Lower lobe of right lung (tissue), 2 donors: ENCODE measurements around the gene ASB15. TPM values are rescaled to one million over a fixed set of nuclear protein-coding genes. Genes with fewer than 3 reads are reported as not detected.

ENCODE experiments used
- ATAC-seq, 2 donors: fragments of 200-7000 bp; cut with Tn5 transposase; one replicate each; pipeline ENCODE4 v1.9.1; 2020 to 2022; ENCODE audit warnings: mild to moderate bottlenecking in 2 of 2, moderate library complexity in 2 of 2
- DNase-seq: peaks from one replicate; pipeline ENCODE4 v3.0.0-alpha.2; 2020
- H3K27ac ChIP-seq: fragments of 200-600 bp; one replicate; pipeline ENCODE4 v1.8.0; 2022
- H3K27me3 ChIP-seq: fragments of 200-600 bp; one replicate; pipeline ENCODE4 v1.8.0; 2022; ENCODE audit warnings: low read depth
- H3K36me3 ChIP-seq: fragments of 200-600 bp; one replicate; pipeline ENCODE4 v1.8.0; 2022; ENCODE audit warnings: mild to moderate bottlenecking
- H3K4me1 ChIP-seq: fragments of 200-600 bp; one replicate; pipeline ENCODE4 v1.8.0; 2022
- H3K4me3 ChIP-seq: fragments of 200-600 bp; one replicate; pipeline ENCODE4 v1.8.0; 2022; ENCODE audit warnings: mild to moderate bottlenecking
- H3K9me3 ChIP-seq: fragments of 200-600 bp; one replicate; pipeline ENCODE4 v1.8.0; 2022
- intact Hi-C: fragments of 100-400 bp; cut with DNase I; formaldehyde crosslinking; loops from one replicate; pipeline ENCODE4 v1.11.0; 2022
- total RNA-seq: library from RNA; stranded (reverse); fragmentation: NEBNext Ultra II Directional; extraction: Animal tissue kit (Norgen Biotek cat#: 25700); gene quantifications from one replicate; pipeline ENCODE4 v1.2.1, GENCODE V29; 2021
- TF ChIP-seq, protein P1 (sequence below): fragments of 200-600 bp; IDR thresholded peaks from one replicate; pipeline ENCODE4 v1.8.0; 2022; ENCODE audit warnings: antibody characterized with exemption, mild to moderate bottlenecking
- donor health status: DM: no; HTN: yes; CAD: no; lungs with severe emphysema.

The ASB15 gene
- total RNA-seq, 1 donor from 2014 or later, result not detected

DNA sequence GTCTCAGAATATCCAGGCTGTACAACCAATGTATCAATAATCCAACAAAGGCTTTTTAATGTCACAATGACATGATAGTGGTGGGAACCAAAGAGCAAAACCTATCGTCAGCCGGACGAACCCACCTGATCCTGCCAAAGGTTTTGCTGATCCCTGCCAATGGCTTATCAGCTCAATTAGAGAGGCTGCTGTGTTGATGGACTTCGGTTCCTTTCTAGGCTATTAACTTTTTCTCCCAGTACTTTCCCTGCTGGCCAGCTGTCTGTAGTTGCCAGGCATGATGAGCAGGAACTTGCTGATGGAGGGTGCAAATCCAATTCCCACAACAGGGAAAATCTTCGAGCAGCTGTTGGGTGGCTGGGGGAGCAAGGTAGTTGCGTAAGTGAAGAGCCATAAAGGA is 56.4 kb downstream of the ASB15 start:
- TF ChIP-seq, protein P1, sequence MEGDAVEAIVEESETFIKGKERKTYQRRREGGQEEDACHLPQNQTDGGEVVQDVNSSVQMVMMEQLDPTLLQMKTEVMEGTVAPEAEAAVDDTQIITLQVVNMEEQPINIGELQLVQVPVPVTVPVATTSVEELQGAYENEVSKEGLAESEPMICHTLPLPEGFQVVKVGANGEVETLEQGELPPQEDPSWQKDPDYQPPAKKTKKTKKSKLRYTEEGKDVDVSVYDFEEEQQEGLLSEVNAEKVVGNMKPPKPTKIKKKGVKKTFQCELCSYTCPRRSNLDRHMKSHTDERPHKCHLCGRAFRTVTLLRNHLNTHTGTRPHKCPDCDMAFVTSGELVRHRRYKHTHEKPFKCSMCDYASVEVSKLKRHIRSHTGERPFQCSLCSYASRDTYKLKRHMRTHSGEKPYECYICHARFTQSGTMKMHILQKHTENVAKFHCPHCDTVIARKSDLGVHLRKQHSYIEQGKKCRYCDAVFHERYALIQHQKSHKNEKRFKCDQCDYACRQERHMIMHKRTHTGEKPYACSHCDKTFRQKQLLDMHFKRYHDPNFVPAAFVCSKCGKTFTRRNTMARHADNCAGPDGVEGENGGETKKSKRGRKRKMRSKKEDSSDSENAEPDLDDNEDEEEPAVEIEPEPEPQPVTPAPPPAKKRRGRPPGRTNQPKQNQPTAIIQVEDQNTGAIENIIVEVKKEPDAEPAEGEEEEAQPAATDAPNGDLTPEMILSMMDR, result no peak
- no peaks in the 10 kb centered on the region for H3K9me3 ChIP-seq
- DNase-seq, result no peak
- H3K4me1 ChIP-seq, result no peaks in the 10 kb centered on the region
- intact Hi-C loops, result no loop called here
- no peak for ATAC-seq
- H3K27ac ChIP-seq, result no peak overlapping the region
- no peak overlapping the region for H3K4me3 ChIP-seq
- H3K27me3 ChIP-seq, result no peaks in the 10 kb centered on the region
- no peaks in the 10 kb centered on the region for H3K36me3 ChIP-seq

- Histone ChIP-seq H3K4me3 (no peak overlapping the region), H3K36me3 (no peaks in the 10 kb centered on the region), H3K27ac (no peak overlapping the region), H3K4me1 (no peaks in the 10 kb centered on the region), H3K27me3 (no peaks in the 10 kb centered on the region), H3K9me3 (no peaks in the 10 kb centered on the region)
- DNase-seq, result no peak
- intact Hi-C loops, result no loop called here
- TF ChIP-seq, protein P1, result no peak
- no peak for ATAC-seq
Observed at GRCh38 chr7:123660514-123661354, 59.1 kb downstream of the ASB15 start.

DNA sequence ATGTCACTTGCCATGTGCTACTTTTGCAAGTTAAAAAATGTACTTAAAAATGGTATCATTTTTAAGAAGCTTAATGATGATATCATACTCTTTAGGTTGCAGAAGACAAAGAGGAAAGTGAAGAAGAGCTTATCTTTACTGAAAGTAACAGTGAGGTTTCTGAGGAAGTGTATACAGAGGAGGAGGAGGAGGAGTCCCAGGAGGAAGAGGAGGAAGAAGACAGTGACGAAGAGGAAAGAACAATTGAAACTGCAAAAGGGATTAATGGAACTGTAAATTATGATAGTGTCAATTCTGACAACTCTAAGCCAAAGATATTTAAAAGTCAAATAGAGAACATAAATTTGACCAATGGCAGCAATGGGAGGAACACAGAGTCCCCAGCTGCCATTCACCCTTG is 60.1 kb downstream of the ASB15 start:
- no peak for DNase-seq
- Histone ChIP-seq H3K4me1 (no peaks in the 10 kb centered on the region), H3K27me3 (no peaks in the 10 kb centered on the region), H3K9me3 (no peaks in the 10 kb centered on the region), H3K27ac (no peak overlapping the region), H3K36me3 (no peaks in the 10 kb centered on the region), H3K4me3 (no peak overlapping the region)
- TF ChIP-seq, protein P1, result no peak
- ATAC-seq, result no peak
- intact Hi-C loops, result no loop called here

DNA sequence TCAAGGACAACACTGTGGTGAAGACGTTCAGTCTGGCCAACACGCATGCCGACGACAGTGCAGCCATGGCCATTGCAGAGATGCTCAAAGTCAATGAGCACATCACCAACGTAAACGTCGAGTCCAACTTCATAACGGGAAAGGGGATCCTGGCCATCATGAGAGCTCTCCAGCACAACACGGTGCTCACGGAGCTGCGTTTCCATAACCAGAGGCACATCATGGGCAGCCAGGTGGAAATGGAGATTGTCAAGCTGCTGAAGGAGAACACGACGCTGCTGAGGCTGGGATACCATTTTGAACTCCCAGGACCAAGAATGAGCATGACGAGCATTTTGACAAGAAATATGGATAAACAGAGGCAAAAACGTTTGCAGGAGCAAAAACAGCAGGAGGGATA is 60.7 kb downstream of the ASB15 start:
- Histone ChIP-seq H3K36me3 (no peaks in the 10 kb centered on the region), H3K27me3 (no peaks in the 10 kb centered on the region), H3K4me1 (no peaks in the 10 kb centered on the region), H3K4me3 (no peak overlapping the region), H3K27ac (no peak overlapping the region), H3K9me3 (no peaks in the 10 kb centered on the region)
- ATAC-seq (no peak), DNase-seq (no peak)
- intact Hi-C loops, result no loop called here
- TF ChIP-seq, protein P1, result no peak

DNA sequence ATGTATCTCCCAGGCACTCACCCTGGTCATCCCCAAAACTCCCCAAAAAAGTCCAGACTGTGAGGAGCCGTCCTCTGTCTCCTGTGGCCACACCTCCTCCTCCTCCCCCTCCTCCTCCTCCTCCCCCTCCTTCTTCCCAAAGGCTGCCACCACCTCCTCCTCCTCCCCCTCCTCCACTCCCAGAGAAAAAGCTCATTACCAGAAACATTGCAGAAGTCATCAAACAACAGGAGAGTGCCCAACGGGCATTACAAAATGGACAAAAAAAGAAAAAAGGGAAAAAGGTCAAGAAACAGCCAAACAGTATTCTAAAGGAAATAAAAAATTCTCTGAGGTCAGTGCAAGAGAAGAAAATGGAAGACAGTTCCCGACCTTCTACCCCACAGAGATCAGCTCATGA is 61.1 kb downstream of the ASB15 start:
- Histone ChIP-seq H3K27me3 (no peaks in the 10 kb centered on the region), H3K36me3 (no peaks in the 10 kb centered on the region), H3K4me3 (no peak overlapping the region), H3K9me3 (no peaks in the 10 kb centered on the region), H3K4me1 (no peaks in the 10 kb centered on the region), H3K27ac (no peak overlapping the region)
- intact Hi-C loops, result no loop called here
- ATAC-seq, result no peak
- no peak for DNase-seq
- TF ChIP-seq, protein P1, result no peak
